HG03457 (cell line): ENCODE measurements around the gene FABP2.
"Not testable (repeated sequence)": the region's sequence is repeated elsewhere in the genome, so short reads cannot be mapped to it uniquely, and the experiment has no call there.

Source experiments
- ATAC-seq: cut with Tn5 transposase; IDR thresholded peaks from one replicate; pipeline ENCODE4 v1.9.1; 2021; ENCODE audit warnings: moderate number of reproducible peaks; ENCODE audit not compliant: unreplicated experiment

The FABP2 gene

GRCh38 chr4:119313237-119313636, 8.7 kb downstream of the FABP2 start:
- no peak for ATAC-seq

GRCh38 chr4:119310826-119311225, 11.1 kb downstream of the FABP2 start:
- ATAC-seq: no peak

GRCh38 chr4:119307606-119308005, 14.3 kb downstream of the FABP2 start:
- ATAC-seq: no peak

- ATAC-seq: no peak
Observed at GRCh38 chr4:119304431-119304830, 17.5 kb downstream of the FABP2 start.

- no peak for ATAC-seq
Observed at GRCh38 chr4:119303587-119304305, 18.2 kb downstream of the FABP2 start.

- no peak for ATAC-seq
Observed at GRCh38 chr4:119302073-119302832, 19.7 kb downstream of the FABP2 start.

GRCh38 chr4:119300101-119300978, 21.6 kb downstream of the FABP2 start:
- peak; percentile 98 for ATAC-seq

- ATAC-seq: peak; percentile 32
Observed at GRCh38 chr4:119299741-119300100, 22.2 kb downstream of the FABP2 start.

- ATAC-seq: no peak
Observed at GRCh38 chr4:119299260-119299671, 22.7 kb downstream of the FABP2 start.

- ATAC-seq: no peak
Observed at GRCh38 chr4:119297795-119298194, 24.1 kb downstream of the FABP2 start.

GRCh38 chr4:119296356-119296755, 25.6 kb downstream of the FABP2 start:
- ATAC-seq: no peak

- no peak for ATAC-seq
Observed at GRCh38 chr4:119290598-119290997, 31.3 kb downstream of the FABP2 start.

- no peak for ATAC-seq
Observed at GRCh38 chr4:119289313-119289712, 32.6 kb downstream of the FABP2 start.

- ATAC-seq: no peak
Observed at GRCh38 chr4:119286377-119287002, 35.4 kb downstream of the FABP2 start.

GRCh38 chr4:119284876-119285780, 36.8 kb downstream of the FABP2 start:
- ATAC-seq: no peak

GRCh38 chr4:119281393-119281792, 40.5 kb downstream of the FABP2 start:
- ATAC-seq: no peak

GRCh38 chr4:119279945-119280344, 42.0 kb downstream of the FABP2 start:
- not testable (repeated sequence) for ATAC-seq

- not testable (repeated sequence) for ATAC-seq
Observed at GRCh38 chr4:119279541-119279940, 42.4 kb downstream of the FABP2 start.

GRCh38 chr4:119271361-119272085, 50.4 kb downstream of the FABP2 start:
- ATAC-seq: no peak
